ENCODE data around the gene B3GAT3. TPM values are rescaled to one million over a fixed set of nuclear protein-coding genes. Genes with fewer than 3 reads are reported as not detected.

The B3GAT3 gene
- total and polyA plus RNA-seq, 2 of the 8 experiments (the other 6 are each of a cell fraction or from before 2014, with no cell fraction given): 28.0 to 39.0 TPM

DNA sequence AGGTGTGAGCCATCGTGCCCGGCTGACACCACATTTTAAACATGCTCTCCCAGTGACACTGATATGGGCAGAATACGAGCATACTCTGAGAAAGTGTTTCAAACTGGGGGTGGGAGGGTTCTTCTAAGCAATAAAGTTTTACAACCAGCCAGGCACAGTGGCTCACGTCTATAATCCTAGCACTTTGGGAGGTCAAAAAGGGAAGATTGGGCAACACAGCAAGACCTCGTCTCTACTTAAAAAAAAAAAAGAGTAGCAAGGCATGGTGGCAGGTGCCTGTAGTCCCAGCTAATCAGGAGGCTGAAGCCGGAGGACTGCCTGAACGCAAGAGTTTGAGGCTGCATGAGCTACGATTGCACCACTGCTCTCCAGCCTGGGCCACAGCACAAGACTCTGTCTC, 22.4 kb upstream of the B3GAT3 start:
- ChIA-PET POLR2A (ENCODE audit: partially characterized antibody) (interaction anchor here (0.8 to 50.4 kb wide), 10 partner anchors 8 to 70 kb away, joined by 3 to 2041 read pairs (median 4); partner anchors contain the start of genes BSCL2, C11orf98, CSKMT and EEF1G), CTCF (ENCODE audit: partially characterized antibody) (interaction anchor here (1.5 kb wide), 1 partner anchor 21 kb away, joined by 8 read pairs; no protein-coding TSS in a partner anchor)
- peaks cover 7 to 45% of the 10 kb centered on the region in 2 experiments for H3K79me2 ChIP-seq (ENCODE audit: control insufficient read depth in 1 of 2, insufficient read depth in 2 of 2, low read length in 2 of 2)
- no peak overlapping the region for H2AFZ ChIP-seq (ENCODE audit: low read length)
- H3K23ac ChIP-seq (ENCODE audit: insufficient read length): no peak overlapping the region
- peaks cover 3 to 29% (median 8%) of the 10 kb centered on the region in 4 experiments; a peak in 7 of 8 replicates for H3K36me3 ChIP-seq (ENCODE audit: control insufficient read depth in 2 of 4, insufficient read depth in 4 of 4, low read length in 3 of 4)
- H3K56ac ChIP-seq (replicated peaks; ENCODE audit: insufficient read length, low read depth, low read length): no peak overlapping the region
- no peak overlapping the region for H4K91ac ChIP-seq (replicated peaks; ENCODE audit: insufficient read length, low read length)
- H4K8ac ChIP-seq (ENCODE audit: extremely low read depth, insufficient read depth, low read length): no peak overlapping the region
- H2BK20ac ChIP-seq (ENCODE audit: low read length): no peak overlapping the region
- no peak overlapping the region for H3K14ac ChIP-seq (ENCODE audit: insufficient read length)
- H3K23me2 ChIP-seq (ENCODE audit: low read depth, low read length): peaks cover 5% of the 10 kb centered on the region; the same call in 1 of the 2 replicates
- no peak overlapping the region for H3K27ac ChIP-seq (ENCODE audit: low read depth, low read length)
- H3K9me3 ChIP-seq (ENCODE audit: insufficient read depth in 2 of 2, low read depth in 1 of 2, low read length in 1 of 2): no peaks in the 10 kb centered on the region
- no peak for DNase-seq (ENCODE audit: low read depth in 1 of 2, low spot score in 2 of 2)
- H3K18ac ChIP-seq (ENCODE audit: extremely low read depth, low read length): no peak overlapping the region
- H3K4me1 ChIP-seq (replicated peaks in 1 of 4; ENCODE audit: control insufficient read depth in 3 of 4, insufficient read depth in 4 of 4, low read length in 3 of 4): no peaks in the 10 kb centered on the region; a peak in 2 of 7 replicates
- H3K4ac ChIP-seq (replicated peaks; ENCODE audit: insufficient read length, low read depth, low read length): no peak overlapping the region
- peaks cover 3 to 15% of the 10 kb centered on the region in 2 experiments for H4K20me1 ChIP-seq (replicated peaks in 1 of 2; ENCODE audit: control insufficient read depth in 1 of 2, insufficient read depth in 2 of 2, low read length in 2 of 2)
- FAIRE-seq: no peak
- no peak overlapping the region for H3K9ac ChIP-seq (replicated peaks in 1 of 4; ENCODE audit: extremely low read depth in 1 of 4, low read depth in 3 of 4, low read length in 3 of 4)
- 90% methylated on average over 8 of the region's 8 CpGs; no CpG with 5 or more reads in 1 of the 2 experiments for WGBS, 2 experiments (ENCODE audit: extremely low coverage in 1 of 2, insufficient coverage in 1 of 2, insufficient read length in 1 of 2, insufficient replicate concordance in 2 of 2, low coverage in 1 of 2, low lambda C conversion rate in 2 of 2, missing lambda C conversion rate in 1 of 2)
- H3K4me3 ChIP-seq (ENCODE audit: extremely low read depth in 1 of 4, insufficient read depth in 2 of 4, low read depth in 3 of 4, low read length in 4 of 4): no peak overlapping the region
- peaks cover 10% of the 10 kb centered on the region for H3K79me1 ChIP-seq (ENCODE audit: low read depth, low read length)
- H2BK12ac ChIP-seq (ENCODE audit: low read depth, low read length): no peak overlapping the region
- H3K27me3 ChIP-seq (replicated peaks in 1 of 4; ENCODE audit: control insufficient read depth in 3 of 4, extremely low read depth in 1 of 4, insufficient read depth in 3 of 4, low read length in 3 of 4): no peaks in the 10 kb centered on the region
- H2BK5ac ChIP-seq (ENCODE audit: low read depth, low read length): no peak overlapping the region
- H4K5ac ChIP-seq (ENCODE audit: insufficient read length, low read depth, low read length): no peak overlapping the region
- no peak overlapping the region for H2AK5ac ChIP-seq (ENCODE audit: low read depth, low read length)
- H2BK120ac ChIP-seq (replicated peaks; ENCODE audit: low read depth, low read length): no peak overlapping the region
- H3K4me2 ChIP-seq (ENCODE audit: insufficient read depth in 1 of 2, low read depth in 2 of 2, low read length in 2 of 2): no peak overlapping the region; a peak in 1 of 4 replicates
- no peak overlapping the region for H2BK15ac ChIP-seq (ENCODE audit: low read length)
- TF ChIP-seq POLR2A (IDR thresholded peaks at IDR 0.05; ENCODE audit: control extremely low read depth in 1 of 2, low read depth in 2 of 2, low read length in 2 of 2) (no peak), KDM1A (IDR thresholded peaks at IDR 0.05; ENCODE audit: borderline replicate concordance, low read length) (no peak), EP300 (IDR thresholded peaks at IDR 0.05; ENCODE audit: borderline replicate concordance in 1 of 2, low read depth in 2 of 2, low read length in 2 of 2) (no peak), RXRA (IDR thresholded peaks at IDR 0.05; ENCODE audit: insufficient read depth, low read depth, low read length) (no peak), ZNF274 (IDR thresholded peaks at IDR 0.05; ENCODE audit: borderline replicate concordance, extremely low read depth, low read length) (no peak), JUND (IDR thresholded peaks at IDR 0.05; ENCODE audit: low read length) (no peak), BCL11A (IDR thresholded peaks at IDR 0.05; ENCODE audit: low read depth in 2 of 2, low read length in 2 of 2) (no peak), TCF12 (IDR thresholded peaks at IDR 0.05; ENCODE audit: low read depth, low read length) (no peak), EZH2 (IDR thresholded peaks at IDR 0.05; ENCODE audit: low read depth, low read length, severe bottlenecking) (no peak), MAFK (IDR thresholded peaks at IDR 0.05; ENCODE audit: low read depth, low read length) (no peak), RAD21 (IDR thresholded peaks at IDR 0.05 in 1 of 2, conservative IDR thresholded peaks at IDR 0.05 in 1 of 2; ENCODE audit: low read depth in 2 of 2, low read length in 2 of 2) (no peak)
- TF ChIP-seq, protein P1, sequence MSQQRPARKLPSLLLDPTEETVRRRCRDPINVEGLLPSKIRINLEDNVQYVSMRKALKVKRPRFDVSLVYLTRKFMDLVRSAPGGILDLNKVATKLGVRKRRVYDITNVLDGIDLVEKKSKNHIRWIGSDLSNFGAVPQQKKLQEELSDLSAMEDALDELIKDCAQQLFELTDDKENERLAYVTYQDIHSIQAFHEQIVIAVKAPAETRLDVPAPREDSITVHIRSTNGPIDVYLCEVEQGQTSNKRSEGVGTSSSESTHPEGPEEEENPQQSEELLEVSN (IDR thresholded peaks at IDR 0.05): no peak

Data from H1 (cell line).